Astrocyte (in vitro differentiated cells and primary cell): Measurements from ENCODE around the gene TNXB. TPM values are rescaled to one million over a fixed set of nuclear protein-coding genes. Genes with fewer than 3 reads are reported as not detected.

Source experiments
- DNase-seq: peaks from one replicate; pipeline ENCODE4 v3.0.0-alpha.2; 2010; ENCODE audit warnings: low read depth
- FAIRE-seq: peaks from 2 replicates; lab custom pipeline; 2011; peaks lifted over from hg19 to GRCh38; lab: Jason Lieb, UNC
- H2AFZ ChIP-seq: 2 replicates; pipeline ENCODE4 v1.6.0; 2012; ENCODE audit warnings: low read depth, low read length, inconsistent platforms
- H3K27ac ChIP-seq: 2 replicates; pipeline ENCODE4 v1.5.1; 2011; ENCODE audit warnings: low read depth, low read length, inconsistent platforms
- H3K27me3 ChIP-seq: 2 replicates; pipeline ENCODE4 v1.6.0; 2011; ENCODE audit warnings: low read length, inconsistent platforms; ENCODE audit not compliant: insufficient read depth
- H3K36me3 ChIP-seq: 2 replicates; pipeline ENCODE4 v1.5.1; 2011; ENCODE audit warnings: low read length, inconsistent platforms; ENCODE audit not compliant: insufficient read depth
- H3K4me1 ChIP-seq: 2 replicates; pipeline ENCODE4 v1.5.1; 2011; ENCODE audit warnings: low read length, inconsistent platforms; ENCODE audit not compliant: insufficient read depth
- H3K4me2 ChIP-seq: 2 replicates; pipeline ENCODE4 v1.6.0; 2012; ENCODE audit warnings: low read length, inconsistent platforms
- H3K4me3 ChIP-seq: 2 replicates; pipeline ENCODE4 v1.5.1; 2011; ENCODE audit warnings: low read depth, mild to moderate bottlenecking, low read length, inconsistent platforms; ENCODE audit not compliant: insufficient read depth
- H3K79me2 ChIP-seq: 2 replicates; pipeline ENCODE4 v1.6.0; 2012; ENCODE audit warnings: mild to moderate bottlenecking, low read length, inconsistent platforms; ENCODE audit not compliant: insufficient read depth
- H3K9ac ChIP-seq: 2 replicates; pipeline ENCODE4 v1.6.0; 2012; ENCODE audit warnings: mild to moderate bottlenecking, low read length, inconsistent platforms
- H3K9me3 ChIP-seq: 2 replicates; pipeline ENCODE4 v1.5.1; 2012; ENCODE audit warnings: low read depth, mild to moderate bottlenecking, low read length, inconsistent platforms; ENCODE audit not compliant: insufficient read depth
- H4K20me1 ChIP-seq: 2 replicates; pipeline ENCODE4 v1.6.0; 2012; ENCODE audit warnings: low read length, inconsistent platforms; ENCODE audit not compliant: insufficient read depth
- H3K27ac Mint-ChIP-seq: one replicate; pipeline ENCODE4 v1.8.0; 2021; ENCODE audit warnings: mild to moderate bottlenecking, mixed read lengths; ENCODE audit not compliant: unreplicated experiment
- H3K27me3 Mint-ChIP-seq: one replicate; pipeline ENCODE4 v1.8.0; 2021; ENCODE audit warnings: low read depth, mixed read lengths; ENCODE audit not compliant: unreplicated experiment
- H3K36me3 Mint-ChIP-seq: one replicate; pipeline ENCODE4 v1.8.0; 2021; ENCODE audit warnings: low read depth, mixed read lengths; ENCODE audit not compliant: unreplicated experiment
- H3K4me1 Mint-ChIP-seq: one replicate; pipeline ENCODE4 v1.8.0; 2021; ENCODE audit warnings: low read depth, mixed read lengths; ENCODE audit not compliant: unreplicated experiment
- H3K4me3 Mint-ChIP-seq: one replicate; pipeline ENCODE4 v1.8.0; 2021; ENCODE audit warnings: mild to moderate bottlenecking, moderate library complexity, mixed read lengths; ENCODE audit not compliant: unreplicated experiment
- H3K9me3 Mint-ChIP-seq: one replicate; pipeline ENCODE4 v1.8.0; 2021; ENCODE audit warnings: mild to moderate bottlenecking, mixed read lengths; ENCODE audit not compliant: unreplicated experiment
- EZH2 ChIP-seq: IDR thresholded peaks from 2 replicates; pipeline ENCODE4 v1.6.1; 2012; ENCODE audit warnings: mild to moderate bottlenecking, low read length, inconsistent platforms; ENCODE audit not compliant: insufficient read depth
- total RNA-seq: library from RNA; stranded (reverse); gene quantifications from 2 replicates; pipeline ENCODE4 v1.2.1, GENCODE V29; 2021
- TF ChIP-seq, protein P1 (sequence below): IDR thresholded peaks from 2 replicates; pipeline ENCODE4 v1.5.1; 2011; ENCODE audit warnings: low read depth, mild to moderate bottlenecking, inconsistent platforms, low read length, moderate library complexity; ENCODE audit not compliant: insufficient read depth

TNXB gene
- total RNA-seq, 1 donor from 2014 or later: 2.3 TPM

DNA sequence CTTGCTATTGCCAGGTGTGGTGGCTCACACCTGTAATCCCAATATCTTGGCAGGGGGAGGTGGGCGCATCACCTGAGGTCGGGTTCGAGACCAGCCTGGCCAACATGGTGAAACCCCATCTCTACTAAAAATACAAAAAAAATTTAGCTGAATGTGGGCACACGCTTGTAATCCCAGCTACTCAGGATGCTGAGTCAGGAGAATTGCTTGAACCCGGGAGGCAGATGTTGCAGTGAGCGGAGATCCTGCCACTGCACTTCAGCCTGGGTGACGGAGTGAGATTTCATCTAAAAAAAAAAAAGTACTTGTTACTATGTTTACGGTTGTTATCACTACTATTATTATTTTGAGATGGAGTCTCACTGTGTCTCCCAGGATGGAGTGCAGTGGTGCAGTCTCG, 47.8 kb upstream of the TNXB start:
- Histone ChIP-seq H2AFZ (no peak overlapping the region), H3K36me3 (peaks cover 11% of the 10 kb centered on the region), H3K4me1 (peaks cover 24% of the 10 kb centered on the region), H3K27me3 (no peaks in the 10 kb centered on the region), H3K9me3 (no peaks in the 10 kb centered on the region), H3K4me3 (no peak overlapping the region), H3K79me2 (peaks cover 17% of the 10 kb centered on the region), H3K9ac (no peak overlapping the region), H3K4me2 (no peak overlapping the region), H4K20me1 (peaks cover 9% of the 10 kb centered on the region), H3K27ac (no peak overlapping the region)
- Mint-ChIP-seq H3K9me3 (no peaks in the 10 kb centered on the region), H3K36me3 (peaks cover 12% of the 10 kb centered on the region), H3K27me3 (no peaks in the 10 kb centered on the region), H3K4me1 (peaks cover 19% of the 10 kb centered on the region), H3K4me3 (no peak overlapping the region), H3K27ac (no peak overlapping the region)
- FAIRE-seq (no peak), DNase-seq (no peak)
- TF ChIP-seq, protein P1, sequence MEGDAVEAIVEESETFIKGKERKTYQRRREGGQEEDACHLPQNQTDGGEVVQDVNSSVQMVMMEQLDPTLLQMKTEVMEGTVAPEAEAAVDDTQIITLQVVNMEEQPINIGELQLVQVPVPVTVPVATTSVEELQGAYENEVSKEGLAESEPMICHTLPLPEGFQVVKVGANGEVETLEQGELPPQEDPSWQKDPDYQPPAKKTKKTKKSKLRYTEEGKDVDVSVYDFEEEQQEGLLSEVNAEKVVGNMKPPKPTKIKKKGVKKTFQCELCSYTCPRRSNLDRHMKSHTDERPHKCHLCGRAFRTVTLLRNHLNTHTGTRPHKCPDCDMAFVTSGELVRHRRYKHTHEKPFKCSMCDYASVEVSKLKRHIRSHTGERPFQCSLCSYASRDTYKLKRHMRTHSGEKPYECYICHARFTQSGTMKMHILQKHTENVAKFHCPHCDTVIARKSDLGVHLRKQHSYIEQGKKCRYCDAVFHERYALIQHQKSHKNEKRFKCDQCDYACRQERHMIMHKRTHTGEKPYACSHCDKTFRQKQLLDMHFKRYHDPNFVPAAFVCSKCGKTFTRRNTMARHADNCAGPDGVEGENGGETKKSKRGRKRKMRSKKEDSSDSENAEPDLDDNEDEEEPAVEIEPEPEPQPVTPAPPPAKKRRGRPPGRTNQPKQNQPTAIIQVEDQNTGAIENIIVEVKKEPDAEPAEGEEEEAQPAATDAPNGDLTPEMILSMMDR: no peak
- no peak for TF ChIP-seq EZH2

GRCh38 chr6:32154514-32155161, 45.5 kb upstream of the TNXB start:
- Mint-ChIP-seq H3K4me1 (peaks cover 19% of the 10 kb centered on the region), H3K27me3 (peaks cover 14% of the 10 kb centered on the region), H3K27ac (peak overlapping the region; percentile 95), H3K4me3 (peak overlapping the region; percentile 98), H3K9me3 (peaks cover 2% of the 10 kb centered on the region), H3K36me3 (peaks cover 12% of the 10 kb centered on the region)
- Histone ChIP-seq H3K9me3 (no peaks in the 10 kb centered on the region), H3K36me3 (peaks cover 11% of the 10 kb centered on the region), H3K4me3 (peak overlapping the region; percentile 88), H2AFZ (peak overlapping the region; percentile 76), H3K27me3 (peaks cover 6% of the 10 kb centered on the region), H3K9ac (peak overlapping the region; percentile 86), H3K79me2 (peaks cover 17% of the 10 kb centered on the region), H4K20me1 (peaks cover 9% of the 10 kb centered on the region), H3K4me1 (peaks cover 24% of the 10 kb centered on the region), H3K4me2 (peak overlapping the region; percentile 92), H3K27ac (peak overlapping the region; percentile 82)
- FAIRE-seq: no peak
- peak; percentile 48 for DNase-seq
- no peak for TF ChIP-seq EZH2
- TF ChIP-seq, protein P1: peak; percentile 21
